ENCODE results near the gene PRKAG2.

- TF ChIP-seq, protein P1, sequence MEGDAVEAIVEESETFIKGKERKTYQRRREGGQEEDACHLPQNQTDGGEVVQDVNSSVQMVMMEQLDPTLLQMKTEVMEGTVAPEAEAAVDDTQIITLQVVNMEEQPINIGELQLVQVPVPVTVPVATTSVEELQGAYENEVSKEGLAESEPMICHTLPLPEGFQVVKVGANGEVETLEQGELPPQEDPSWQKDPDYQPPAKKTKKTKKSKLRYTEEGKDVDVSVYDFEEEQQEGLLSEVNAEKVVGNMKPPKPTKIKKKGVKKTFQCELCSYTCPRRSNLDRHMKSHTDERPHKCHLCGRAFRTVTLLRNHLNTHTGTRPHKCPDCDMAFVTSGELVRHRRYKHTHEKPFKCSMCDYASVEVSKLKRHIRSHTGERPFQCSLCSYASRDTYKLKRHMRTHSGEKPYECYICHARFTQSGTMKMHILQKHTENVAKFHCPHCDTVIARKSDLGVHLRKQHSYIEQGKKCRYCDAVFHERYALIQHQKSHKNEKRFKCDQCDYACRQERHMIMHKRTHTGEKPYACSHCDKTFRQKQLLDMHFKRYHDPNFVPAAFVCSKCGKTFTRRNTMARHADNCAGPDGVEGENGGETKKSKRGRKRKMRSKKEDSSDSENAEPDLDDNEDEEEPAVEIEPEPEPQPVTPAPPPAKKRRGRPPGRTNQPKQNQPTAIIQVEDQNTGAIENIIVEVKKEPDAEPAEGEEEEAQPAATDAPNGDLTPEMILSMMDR (IDR thresholded peaks at IDR 0.05) = no peak
- TF ChIP-seq POLR2A (IDR thresholded peaks at IDR 0.05) = no peak
Measured at GRCh38 chr7:151786241-151786640, 90.7 kb downstream of the PRKAG2 start.

Data from Peyer's patch (tissue), 4 donors.